Right kidney (tissue), 9 donors: ENCODE data around the gene CD74.
"Not testable (repeated sequence)": the region's sequence is repeated elsewhere in the genome, so short reads cannot be mapped to it uniquely, and the experiment has no call there.

Experiments
- DNase-seq: peaks from one replicate; pipeline ENCODE4 v3.0.0-alpha.2; 2016
- long read RNA-seq, 8 donors: transcript quantifications; one replicate each; lab custom pipeline, GENCODE V29; 2026

Gene CD74
- long read RNA-seq, donor 1, transcript CD74-201 (9 exons, 981 nt), result minor isoform, 11 of 107 reads
- long read RNA-seq, donor 1, transcript CD74-202 (8 exons, 1,449 nt), result major isoform, 77 of 107 reads
- long read RNA-seq, donor 1, partial matches to known transcripts, result 15 of 107 reads
- long read RNA-seq, donor 1, other reads (novel, unspliced or antisense), result 0 of 107 reads
- long read RNA-seq, donor 2, transcript CD74-202 (8 exons, 1,449 nt), result major isoform, 77 of 136 reads
- long read RNA-seq, donor 2, transcript CD74-201 (9 exons, 981 nt), result minor isoform, 15 of 136 reads
- long read RNA-seq, donor 2, partial matches to known transcripts, result 34 of 136 reads
- long read RNA-seq, donor 2, other reads (novel, unspliced or antisense), result 6 of 136 reads
- long read RNA-seq, donor 3, transcript CD74-202 (8 exons, 1,449 nt), result major isoform, 74 of 135 reads
- long read RNA-seq, donor 3, transcript CD74-201 (9 exons, 981 nt), result minor isoform, 10 of 135 reads
- long read RNA-seq, donor 3, partial matches to known transcripts, result 33 of 135 reads
- long read RNA-seq, donor 3, other reads (novel, unspliced or antisense), result 13 of 135 reads
- long read RNA-seq, donor 4, transcript CD74-201 (9 exons, 981 nt), result minor isoform, 16 of 161 reads
- long read RNA-seq, donor 4, transcript CD74-202 (8 exons, 1,449 nt), result major isoform, 77 of 161 reads
- long read RNA-seq, donor 4, partial matches to known transcripts, result 41 of 161 reads
- long read RNA-seq, donor 4, other reads (novel, unspliced or antisense), result 20 of 161 reads
- long read RNA-seq, donor 5, transcript CD74-201 (9 exons, 981 nt), result minor isoform, 6 of 111 reads
- long read RNA-seq, donor 5, transcript CD74-202 (8 exons, 1,449 nt), result major isoform, 91 of 111 reads
- long read RNA-seq, donor 5, partial matches to known transcripts, result 5 of 111 reads
- long read RNA-seq, donor 5, other reads (novel, unspliced or antisense), result 6 of 111 reads
- long read RNA-seq, donor 6, transcript CD74-201 (9 exons, 981 nt), result minor isoform, 18 of 205 reads
- long read RNA-seq, donor 6, transcript CD74-202 (8 exons, 1,449 nt), result major isoform, 110 of 205 reads
- long read RNA-seq, donor 6, transcript CD74-204 (6 exons, 816 nt), result minor isoform, 5 of 205 reads
- long read RNA-seq, donor 6, partial matches to known transcripts, result 61 of 205 reads
- long read RNA-seq, donor 6, other reads (novel, unspliced or antisense), result 8 of 205 reads
- long read RNA-seq, donor 7, transcript CD74-204 (6 exons, 816 nt), result minor isoform, 7 of 242 reads
- long read RNA-seq, donor 7, transcript CD74-201 (9 exons, 981 nt), result minor isoform, 17 of 242 reads
- long read RNA-seq, donor 7, transcript CD74-202 (8 exons, 1,449 nt), result major isoform, 107 of 242 reads
- long read RNA-seq, donor 7, partial matches to known transcripts, result 96 of 242 reads
- long read RNA-seq, donor 7, other reads (novel, unspliced or antisense), result 10 of 242 reads
- long read RNA-seq, donor 8, transcript CD74-201 (9 exons, 981 nt), result minor isoform, 15 of 181 reads
- long read RNA-seq, donor 8, transcript CD74-202 (8 exons, 1,449 nt), result major isoform, 109 of 181 reads
- long read RNA-seq, donor 8, partial matches to known transcripts, result 42 of 181 reads
- long read RNA-seq, donor 8, other reads (novel, unspliced or antisense), result 10 of 181 reads

GRCh38 chr5:150412319-150413175 lies at the start of gene CD74:
CD74 (minus strand) TSS chr5:150412910; CDS start chr5:150412749, 161 bp downstream.
- DNase-seq, result peak; percentile 87

DNA sequence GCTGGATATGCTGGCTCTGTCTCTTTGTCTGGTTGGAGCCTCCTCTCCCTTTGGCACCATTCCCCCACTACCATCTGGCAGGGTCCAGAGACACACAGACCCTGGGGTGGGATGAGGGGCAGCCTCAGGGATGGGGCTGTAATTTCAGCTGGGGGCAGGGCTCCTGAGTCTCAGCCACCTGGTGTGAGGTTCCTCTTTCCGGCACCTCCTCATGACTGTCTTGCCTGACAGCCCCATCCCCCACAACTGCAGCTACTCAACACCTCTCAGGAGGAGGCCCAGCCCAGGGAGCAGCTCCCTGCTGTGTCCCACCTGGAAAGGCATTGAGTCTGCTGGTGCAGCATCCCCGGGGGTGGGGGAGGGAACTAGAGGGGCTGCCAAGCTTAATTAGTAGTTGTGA lies 48.5 kb upstream of the CD74 start:
- no peak for DNase-seq

DNA sequence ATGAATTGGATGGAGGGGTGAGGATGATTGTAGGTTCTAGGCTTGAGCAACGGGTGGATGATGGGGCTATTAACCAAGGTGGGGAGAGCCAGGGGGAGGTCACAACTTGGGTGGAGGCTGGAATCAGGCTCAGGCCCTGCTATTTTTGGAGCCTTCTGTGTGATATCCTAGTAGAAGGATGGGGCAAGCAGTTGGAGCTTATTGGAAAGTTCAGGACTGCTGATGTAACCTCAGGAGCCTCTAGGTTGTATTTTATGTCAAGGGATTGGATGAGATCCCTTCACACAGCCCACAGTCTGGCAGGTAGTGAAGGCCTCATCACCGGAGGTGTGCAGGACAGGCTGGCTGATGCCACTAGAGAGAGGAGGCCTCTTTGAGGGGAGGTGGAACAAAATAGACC lies 48.1 kb upstream of the CD74 start:
- no peak for DNase-seq

GRCh38 chr5:150458802-150459557 lies 46.3 kb upstream of the CD74 start:
- DNase-seq, result peak; percentile 72

DNA sequence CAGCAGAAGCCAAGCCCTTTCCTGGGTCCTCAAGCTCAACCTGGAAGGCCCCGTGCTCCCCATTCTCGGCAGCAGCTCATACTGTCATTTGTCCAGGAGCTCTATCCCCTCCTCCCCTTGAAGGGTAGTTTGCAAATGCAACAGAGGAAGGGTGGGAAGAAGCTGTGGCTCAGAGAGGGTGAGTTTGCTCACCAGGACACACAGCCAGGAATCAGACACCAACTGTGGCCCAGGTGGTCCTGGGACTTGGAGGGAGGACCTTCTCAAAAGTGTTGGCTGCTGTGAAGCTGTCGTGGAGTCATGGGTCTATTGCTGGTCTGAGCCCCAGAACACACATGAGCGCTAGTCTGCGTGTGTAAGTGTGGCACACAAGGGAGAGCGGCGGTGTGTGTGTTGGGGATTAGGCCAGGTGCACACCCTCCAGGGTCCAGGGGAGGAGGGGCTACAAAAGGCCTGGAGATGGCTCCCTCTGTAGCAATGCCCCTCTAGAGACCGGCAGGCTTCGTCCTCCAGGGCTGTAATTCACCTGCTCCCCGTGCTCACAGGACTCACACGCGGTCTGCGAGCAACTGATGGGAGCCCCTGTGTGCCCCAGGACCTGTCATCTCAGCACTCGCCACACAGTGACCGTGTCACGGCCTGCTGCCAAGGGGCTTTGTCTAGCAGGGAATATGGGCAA lies 45.0 kb upstream of the CD74 start:
- no peak for DNase-seq

GRCh38 chr5:150457121-150457520 lies 44.4 kb upstream of the CD74 start:
- no peak for DNase-seq

DNA sequence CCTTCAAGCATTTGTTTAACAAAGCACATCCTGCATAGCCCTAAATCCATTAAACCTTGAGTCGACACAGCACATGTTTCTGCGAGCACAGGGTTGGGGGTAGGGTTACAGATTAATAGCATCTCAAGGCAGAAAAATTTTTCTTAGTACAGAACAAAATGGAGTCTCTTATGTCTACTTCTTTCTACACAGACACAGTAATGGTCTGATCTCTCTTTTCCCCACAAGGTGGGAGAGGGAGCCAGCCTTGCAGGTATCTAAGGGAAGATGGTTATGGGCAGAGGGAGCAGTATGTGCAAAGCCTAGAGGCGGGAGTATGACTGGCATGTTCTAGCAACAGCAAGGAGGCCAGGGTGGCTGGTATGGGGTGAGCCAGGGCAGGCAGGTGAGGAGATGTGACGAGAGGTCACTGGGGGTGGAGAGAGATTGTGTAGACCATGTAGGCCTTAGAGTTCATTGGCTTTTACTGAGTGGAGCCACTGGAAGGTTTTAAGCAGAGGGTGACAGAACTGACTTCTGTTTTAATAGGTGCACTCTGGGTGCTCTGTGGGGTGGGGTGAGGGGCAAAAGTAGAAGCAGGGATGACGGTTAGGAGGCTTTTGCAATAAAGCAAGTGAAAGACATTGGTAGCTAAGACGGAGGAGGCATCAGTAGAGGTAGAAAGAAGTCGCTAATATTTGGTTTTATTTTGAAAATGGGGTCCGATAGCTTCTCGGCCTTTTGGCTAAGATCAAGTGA lies 42.0 kb upstream of the CD74 start:
- DNase-seq, result no peak

GRCh38 chr5:150454027-150454426 lies 41.3 kb upstream of the CD74 start:
- DNase-seq, result not testable (repeated sequence)

- no peak for DNase-seq
Measured at GRCh38 chr5:150452914-150453313, 40.2 kb upstream of the CD74 start.

GRCh38 chr5:150451594-150451993 lies 38.9 kb upstream of the CD74 start:
- DNase-seq, result no peak

DNA sequence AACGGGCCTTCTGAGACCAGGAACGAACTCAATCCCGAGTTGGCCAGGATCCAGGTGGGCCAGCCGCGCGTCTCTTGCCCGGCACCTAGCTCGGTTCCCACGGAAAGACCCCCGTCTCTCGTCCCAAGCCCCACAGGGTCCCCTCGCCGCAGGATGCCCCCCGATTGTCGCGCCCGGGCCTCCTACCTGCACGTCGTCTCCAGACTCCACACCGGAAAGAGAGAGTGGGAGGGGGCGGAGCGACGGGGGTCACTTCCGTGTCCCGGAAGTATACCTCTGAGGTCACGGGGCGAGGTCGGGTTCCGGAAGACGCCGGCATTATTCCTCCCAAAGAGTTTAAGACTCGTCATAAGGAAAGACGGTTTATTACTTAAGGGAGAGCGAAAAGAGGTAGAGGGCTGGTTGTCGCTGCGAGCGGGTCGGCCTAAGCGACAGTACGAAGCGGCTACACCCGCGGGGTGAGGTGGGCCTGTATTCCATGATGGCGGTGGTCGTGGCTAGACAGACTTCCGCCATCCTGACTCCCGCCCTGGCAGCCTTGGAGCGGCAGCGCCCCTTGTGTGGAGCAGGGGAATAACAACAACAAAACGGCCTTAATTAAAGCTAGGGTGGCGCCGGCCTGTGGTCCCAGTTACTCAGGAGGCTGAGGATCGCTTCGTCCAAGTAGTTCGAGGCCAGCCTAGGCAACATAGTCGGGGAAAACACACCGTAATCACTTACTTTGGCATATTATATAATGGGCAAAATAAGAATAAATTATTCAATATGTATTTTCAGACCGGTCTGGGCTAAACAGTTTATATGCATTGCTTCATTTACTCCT lies 37.0 kb upstream of the CD74 start, which contains the start of gene RPS14:
Gene RPS14 (minus strand): TSS at position 223 of the 823 bp plus-strand sequence. CDS start 2,006 bp downstream, outside the sequence.
- peak; percentile 100 for DNase-seq

DNA sequence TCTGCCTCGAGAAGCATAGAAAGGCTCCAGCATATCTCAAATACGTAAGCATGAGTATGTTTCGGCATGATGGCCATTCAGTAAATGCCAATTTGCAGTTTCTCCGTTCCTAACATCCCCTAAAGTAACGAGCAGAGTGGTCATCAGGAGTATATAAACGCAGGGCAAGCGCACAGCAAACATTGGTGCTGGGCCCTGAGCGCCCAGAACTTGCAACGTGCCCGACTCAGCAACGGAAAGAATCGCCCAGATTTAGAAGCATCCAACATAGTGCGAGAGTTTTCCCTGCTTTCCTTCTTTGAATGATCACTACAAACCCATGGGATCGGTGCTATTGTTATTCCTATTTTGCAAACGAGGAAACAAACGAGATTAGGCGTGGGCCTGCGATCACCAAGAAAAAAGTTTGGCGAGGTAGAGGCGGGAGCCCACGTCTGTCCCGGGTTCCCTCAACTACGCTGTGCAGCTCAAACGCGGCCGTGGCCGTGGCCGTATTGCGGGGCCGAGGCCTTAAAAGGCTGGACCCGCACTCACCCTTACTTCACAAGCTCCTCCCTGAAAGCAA lies 36.3 kb upstream of the CD74 start:
- no peak for DNase-seq

DNA sequence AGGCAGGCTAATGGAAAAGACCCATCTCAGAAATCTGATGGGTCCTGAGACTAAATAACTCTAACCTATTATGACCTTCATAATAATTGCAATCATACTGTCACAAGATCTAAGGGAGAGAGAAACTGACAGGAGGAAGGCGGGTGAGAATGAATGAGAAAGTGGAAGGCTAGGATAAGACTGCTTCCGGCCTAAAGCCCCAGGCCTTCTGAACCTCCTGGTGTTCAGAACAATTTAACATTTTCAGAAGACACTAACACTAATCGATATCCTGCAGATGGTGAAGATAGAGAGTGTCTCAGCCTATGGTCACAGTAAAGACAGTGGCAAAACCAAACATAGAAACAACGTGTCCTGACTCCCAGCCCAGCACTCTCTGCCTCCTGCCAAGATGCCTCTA lies 35.6 kb upstream of the CD74 start:
- no peak for DNase-seq

- no peak for DNase-seq
Measured at GRCh38 chr5:150447188-150447587, 34.5 kb upstream of the CD74 start.

GRCh38 chr5:150446583-150446982 lies 33.9 kb upstream of the CD74 start:
- no peak for DNase-seq

GRCh38 chr5:150446088-150446487 lies 33.4 kb upstream of the CD74 start:
- no peak for DNase-seq

GRCh38 chr5:150444770-150445169 lies 32.1 kb upstream of the CD74 start:
- DNase-seq, result no peak
